Panc1 (cell line): ENCODE measurements around the gene PIBF1. TPM values are rescaled to one million over a fixed set of nuclear protein-coding genes. Genes with fewer than 3 reads are reported as not detected.
"Not testable (repeated sequence)": the region's sequence is repeated elsewhere in the genome, so short reads cannot be mapped to it uniquely, and the experiment has no call there.

Experiments used
- ATAC-seq: fragments of 200-7000 bp; cut with Tn5 transposase; 2 replicates; pipeline ENCODE4 v1.9.1; 2020; ENCODE audit warnings: mild to moderate bottlenecking, moderate library complexity
- BruUV-seq: library from RNA; stranded (reverse); fragments of 400-500 nt; replicated peaks from 2 replicates; lab custom pipeline; 2021; lab: Mats Ljungman, UMichigan
- CTCF ChIA-PET: fragments of 300-600 bp; sonication (Branson Sonifier 250); formaldehyde crosslinking; loops from one replicate; lab custom pipeline; 2022; ENCODE audit warnings: antibody characterized with exemption; lab: Charles Lee
- POLR2A ChIA-PET: fragments of 300-600 bp; sonication (Branson Sonifier 250); formaldehyde crosslinking; loops from one replicate; lab custom pipeline; 2022; ENCODE audit warnings: antibody characterized with exemption; lab: Charles Lee
- DNase-seq: peaks from one replicate; pipeline ENCODE4 v3.0.0-alpha.2; 2010; ENCODE audit warnings: low read depth, low spot score
- H3K27ac ChIP-seq: 2 replicates; pipeline ENCODE4 v1.5.1; 2011; ENCODE audit warnings: mild to moderate bottlenecking, low read length, inconsistent platforms
- H3K27me3 ChIP-seq: fragments of 200-500 bp; sonication (Bioruptor generic); 2 replicates; pipeline ENCODE4 v1.6.0; 2014; ENCODE audit warnings: low read length, inconsistent platforms; ENCODE audit not compliant: control insufficient read depth, insufficient read depth
- H3K36me3 ChIP-seq: fragments of 200-500 bp; sonication (Bioruptor generic); 2 replicates; pipeline ENCODE4 v1.5.1; 2014; ENCODE audit warnings: inconsistent platforms, mild to moderate bottlenecking, low read length, moderate library complexity; ENCODE audit not compliant: control insufficient read depth, insufficient read depth
- H3K4me1 ChIP-seq: 2 replicates; pipeline ENCODE4 v1.5.1; 2011; ENCODE audit warnings: inconsistent platforms, mild to moderate bottlenecking, low read length, moderate library complexity; ENCODE audit not compliant: control insufficient read depth, insufficient read depth
- H3K4me3 ChIP-seq, 2 experiments: 2 replicates each; pipeline ENCODE4 v1.5.1; 2011 to 2012; ENCODE audit warnings: low read depth in 2 of 2, low read length in 2 of 2, mild to moderate bottlenecking in 2 of 2, inconsistent platforms in 1 of 2, moderate library complexity in 1 of 2
- H3K9me3 ChIP-seq: fragments of 200-500 bp; sonication (Bioruptor generic); 2 replicates; pipeline ENCODE4 v1.5.1; 2014; ENCODE audit warnings: low read depth, mild to moderate bottlenecking, inconsistent platforms, low read length, moderate library complexity; ENCODE audit not compliant: control insufficient read depth, insufficient read depth
- CTCF ChIP-seq: fragments of 450-650 bp; IDR thresholded peaks from 2 replicates; pipeline ENCODE4 v1.5.1; 2017; ENCODE audit warnings: mild to moderate bottlenecking
- POLR2AphosphoS5 ChIP-seq: IDR thresholded peaks from 2 replicates; pipeline ENCODE4 v1.6.1; 2012; ENCODE audit warnings: mild to moderate bottlenecking, low read depth, low read length, moderate library complexity
- REST ChIP-seq, 2 experiments: IDR thresholded peaks; 2 replicates each; pipeline ENCODE4 v1.6.1; 2011 to 2012; ENCODE audit warnings: low read depth in 2 of 2, control low read depth in 1 of 2, low read length in 1 of 2, mild to moderate bottlenecking in 1 of 2, moderate library complexity in 1 of 2; ENCODE audit not compliant: insufficient read depth in 1 of 2
- SIN3A ChIP-seq: IDR thresholded peaks from 2 replicates; pipeline ENCODE4 v1.6.1; 2012; ENCODE audit warnings: low read depth, mild to moderate bottlenecking, low read length, moderate library complexity, borderline replicate concordance; ENCODE audit not compliant: insufficient read depth
- TCF7L2 ChIP-seq: IDR thresholded peaks from 2 replicates; pipeline ENCODE4 v1.6.1; 2011; ENCODE audit warnings: mild to moderate bottlenecking, low read depth, low read length, inconsistent platforms
- in situ Hi-C: cut with HindIII; loops from 2 replicates; pipeline ENCODE4 v1.10.0; 2016; ENCODE audit warnings: low sequenced_read_pairs, low pct_unique_long_range_greater_than_20kb
- intact Hi-C: fragments of 100-400 bp; cut with micrococcal nuclease; formaldehyde crosslinking; loops from one replicate; pipeline ENCODE4 v1.10.0; 2022; ENCODE audit not compliant: unreplicated experiment
- total RNA-seq: library from RNA; stranded (reverse); gene quantifications from one replicate; pipeline ENCODE4 v1.2.1, GENCODE V29; 2021; ENCODE audit not compliant: unreplicated experiment

The PIBF1 gene
- total RNA-seq, 1 experiment from 2014 or later: 11.7 TPM

- CTCF ChIA-PET: no interaction called here
- ATAC-seq (no peak), DNase-seq (no peak)
- H3K27ac ChIP-seq: no peak overlapping the region
- no peaks in the 10 kb centered on the region for H3K4me1 ChIP-seq
- H3K9me3 ChIP-seq: no peaks in the 10 kb centered on the region
- H3K36me3 ChIP-seq: no peaks in the 10 kb centered on the region; the same call in 1 of the 2 replicates
- intact Hi-C loops (no loop called here), in situ Hi-C loops (no loop called here)
- POLR2A ChIA-PET: no interaction called here
- TF ChIP-seq POLR2AphosphoS5: no peak
- H3K4me3 ChIP-seq: no peak overlapping the region
- H3K27me3 ChIP-seq: no peaks in the 10 kb centered on the region
- no TSS peak for BruUV-seq
These were observed 108.6 kb downstream of the PIBF1 start for GRCh38 chr13:72890546-72890945.

- no peak overlapping the region for H3K27ac ChIP-seq
- no peaks in the 10 kb centered on the region for H3K9me3 ChIP-seq
- ChIA-PET POLR2A (no interaction called here), CTCF (no interaction called here)
- H3K4me1 ChIP-seq: no peaks in the 10 kb centered on the region
- H3K4me3 ChIP-seq: no peak overlapping the region
- ATAC-seq (no peak), DNase-seq (no peak)
- in situ Hi-C loops: no loop called here
- intact Hi-C loops: no loop called here
- no peaks in the 10 kb centered on the region; the same call in 1 of the 2 replicates for H3K36me3 ChIP-seq
- TF ChIP-seq POLR2AphosphoS5 (no peak), SIN3A (no peak)
- no TSS peak for BruUV-seq
- H3K27me3 ChIP-seq: no peaks in the 10 kb centered on the region
These were observed 109.5 kb downstream of the PIBF1 start for GRCh38 chr13:72891423-72891822.

- in situ Hi-C loops: no loop called here
- Histone ChIP-seq H3K36me3 (no peaks in the 10 kb centered on the region; the same call in 1 of the 2 replicates), H3K4me1 (no peaks in the 10 kb centered on the region), H3K27ac (no peak overlapping the region), H3K9me3 (no peaks in the 10 kb centered on the region), H3K4me3 (no peak overlapping the region), H3K27me3 (no peaks in the 10 kb centered on the region)
- DNase-seq: no peak
- ATAC-seq: no peak
- CTCF ChIA-PET: no interaction called here
- BruUV-seq: no TSS peak
- intact Hi-C loops: no loop called here
- POLR2A ChIA-PET: no interaction called here
- TF ChIP-seq CTCF (no peak), POLR2AphosphoS5 (no peak), SIN3A (no peak), REST (IDR thresholded peaks at IDR 0.05; ENCODE audit: insufficient read depth in 1 of 2, low read depth in 2 of 2, low read length in 1 of 2) (no peak), TCF7L2 (no peak)
These were observed 114.9 kb downstream of the PIBF1 start for GRCh38 chr13:72896869-72897268.

GRCh38 chr13:72901546-72901945 is 119.6 kb downstream of the PIBF1 start:
- in situ Hi-C loops, H3K9me3 ChIP-seq, H3K36me3 ChIP-seq, intact Hi-C loops, H3K27ac ChIP-seq, H3K4me1 ChIP-seq, CTCF ChIA-PET, H3K4me3 ChIP-seq, ATAC-seq, BruUV-seq, H3K27me3 ChIP-seq, DNase-seq: not testable (repeated sequence)
- POLR2A ChIA-PET: interaction anchor here (0.7 kb wide), 1 partner anchor 22 kb away, joined by 5 read pairs; no protein-coding TSS in a partner anchor
